Activated naive CD8-positive, alpha-beta T cell (primary cell): ENCODE data around the gene SLC1A2.
A peak's percentile ranks its signal among the peaks of the same experiment; 100 is the strongest.

ENCODE experiments used
- H3K27ac Mint-ChIP-seq: one replicate; pipeline ENCODE4 v1.8.0; 2021; ENCODE audit warnings: mixed read lengths
- H3K27me3 Mint-ChIP-seq: one replicate; pipeline ENCODE4 v1.8.0; 2021; ENCODE audit warnings: mixed read lengths
- H3K36me3 Mint-ChIP-seq: one replicate; pipeline ENCODE4 v1.8.0; 2021; ENCODE audit warnings: mixed read lengths
- H3K4me1 Mint-ChIP-seq: one replicate; pipeline ENCODE4 v1.8.0; 2021; ENCODE audit warnings: low read depth, mixed read lengths
- H3K4me3 Mint-ChIP-seq: one replicate; pipeline ENCODE4 v1.8.0; 2021; ENCODE audit warnings: mild to moderate bottlenecking, mixed read lengths
- H3K9me3 Mint-ChIP-seq: one replicate; pipeline ENCODE4 v1.8.0; 2021; ENCODE audit warnings: low read depth, mixed read lengths

The SLC1A2 gene

GRCh38 chr11:35338921-35339320 lies 80.4 kb downstream of the SLC1A2 start:
- Mint-ChIP-seq H3K27me3 (no peaks in the 10 kb centered on the region), H3K27ac (no peak overlapping the region), H3K36me3 (no peaks in the 10 kb centered on the region), H3K4me3 (no peak overlapping the region), H3K9me3 (no peaks in the 10 kb centered on the region), H3K4me1 (peaks cover 41% of the 10 kb centered on the region)

GRCh38 chr11:35337914-35338305 lies 81.4 kb downstream of the SLC1A2 start:
- no peaks in the 10 kb centered on the region for H3K27me3 Mint-ChIP-seq
- no peaks in the 10 kb centered on the region for H3K36me3 Mint-ChIP-seq
- peaks cover under 1% of the 10 kb centered on the region for H3K9me3 Mint-ChIP-seq
- no peak overlapping the region for H3K27ac Mint-ChIP-seq
- H3K4me3 Mint-ChIP-seq, result no peak overlapping the region
- H3K4me1 Mint-ChIP-seq, result peaks cover 32% of the 10 kb centered on the region

GRCh38 chr11:35337136-35337913 lies 82.0 kb downstream of the SLC1A2 start:
- H3K4me1 Mint-ChIP-seq, result peaks cover 33% of the 10 kb centered on the region

GRCh38 chr11:35336726-35337125 lies 82.6 kb downstream of the SLC1A2 start:
- Mint-ChIP-seq H3K27me3 (no peaks in the 10 kb centered on the region), H3K9me3 (peaks cover 5% of the 10 kb centered on the region), H3K4me3 (no peak overlapping the region), H3K4me1 (peaks cover 34% of the 10 kb centered on the region), H3K27ac (peak overlapping the region; percentile 54), H3K36me3 (peaks cover 4% of the 10 kb centered on the region)

More at GRCh38 chr11:35337136-35337913, 82.0 kb downstream of the SLC1A2 start:
- H3K36me3 Mint-ChIP-seq, result peaks cover 4% of the 10 kb centered on the region
- H3K9me3 Mint-ChIP-seq, result peaks cover 5% of the 10 kb centered on the region
- H3K4me3 Mint-ChIP-seq, result no peak overlapping the region
- H3K27ac Mint-ChIP-seq, result peak overlapping the region; percentile 54
- no peaks in the 10 kb centered on the region for H3K27me3 Mint-ChIP-seq

- Mint-ChIP-seq H3K36me3 (peaks cover 4% of the 10 kb centered on the region), H3K4me1 (peaks cover 47% of the 10 kb centered on the region), H3K4me3 (no peak overlapping the region), H3K27ac (no peak overlapping the region), H3K27me3 (no peaks in the 10 kb centered on the region), H3K9me3 (peaks cover 5% of the 10 kb centered on the region)
Measured at GRCh38 chr11:35335226-35335625, 84.1 kb downstream of the SLC1A2 start.

GRCh38 chr11:35334385-35335090 lies 84.8 kb downstream of the SLC1A2 start:
- H3K9me3 Mint-ChIP-seq, result peaks cover 5% of the 10 kb centered on the region
- no peak overlapping the region for H3K4me3 Mint-ChIP-seq
- peaks cover 54% of the 10 kb centered on the region for H3K4me1 Mint-ChIP-seq
- H3K27me3 Mint-ChIP-seq, result no peaks in the 10 kb centered on the region
- H3K36me3 Mint-ChIP-seq, result peaks cover 4% of the 10 kb centered on the region
- no peak overlapping the region for H3K27ac Mint-ChIP-seq

GRCh38 chr11:35332524-35332923 lies 86.8 kb downstream of the SLC1A2 start:
- Mint-ChIP-seq H3K4me1 (peaks cover 60% of the 10 kb centered on the region), H3K9me3 (peaks cover 5% of the 10 kb centered on the region), H3K36me3 (peaks cover 4% of the 10 kb centered on the region), H3K4me3 (no peak overlapping the region), H3K27me3 (no peaks in the 10 kb centered on the region), H3K27ac (no peak overlapping the region)

- H3K27me3 Mint-ChIP-seq, result no peaks in the 10 kb centered on the region
- H3K36me3 Mint-ChIP-seq, result peaks cover 4% of the 10 kb centered on the region
- H3K4me1 Mint-ChIP-seq, result peaks cover 53% of the 10 kb centered on the region
- peak overlapping the region; percentile 35 for H3K4me3 Mint-ChIP-seq
- peaks cover 5% of the 10 kb centered on the region for H3K9me3 Mint-ChIP-seq
- H3K27ac Mint-ChIP-seq, result peak overlapping the region; percentile 73
Measured at GRCh38 chr11:35330931-35331330, 88.4 kb downstream of the SLC1A2 start.

GRCh38 chr11:35330156-35330889 lies 89.0 kb downstream of the SLC1A2 start:
- peaks cover 6% of the 10 kb centered on the region for H3K9me3 Mint-ChIP-seq
- H3K27ac Mint-ChIP-seq, result peak overlapping the region; percentile 73
- no peak overlapping the region for H3K4me3 Mint-ChIP-seq
- H3K4me1 Mint-ChIP-seq, result peaks cover 52% of the 10 kb centered on the region
- H3K27me3 Mint-ChIP-seq, result no peaks in the 10 kb centered on the region
- peaks cover 5% of the 10 kb centered on the region for H3K36me3 Mint-ChIP-seq

GRCh38 chr11:35327829-35328228 lies 91.5 kb downstream of the SLC1A2 start:
- Mint-ChIP-seq H3K4me3 (no peak overlapping the region), H3K9me3 (peaks cover 7% of the 10 kb centered on the region), H3K27ac (no peak overlapping the region), H3K27me3 (no peaks in the 10 kb centered on the region), H3K4me1 (peaks cover 52% of the 10 kb centered on the region), H3K36me3 (peaks cover 5% of the 10 kb centered on the region)

GRCh38 chr11:35326266-35326879 lies 93.0 kb downstream of the SLC1A2 start:
- Mint-ChIP-seq H3K27me3 (no peaks in the 10 kb centered on the region), H3K36me3 (peaks cover 2% of the 10 kb centered on the region), H3K4me3 (no peak overlapping the region), H3K27ac (no peak overlapping the region), H3K9me3 (peaks cover 3% of the 10 kb centered on the region), H3K4me1 (peaks cover 37% of the 10 kb centered on the region)

- Mint-ChIP-seq H3K27me3 (no peaks in the 10 kb centered on the region), H3K9me3 (peaks cover 3% of the 10 kb centered on the region), H3K4me3 (no peak overlapping the region), H3K4me1 (peaks cover 29% of the 10 kb centered on the region), H3K36me3 (peaks cover 4% of the 10 kb centered on the region), H3K27ac (no peak overlapping the region)
Measured at GRCh38 chr11:35324981-35325380, 94.4 kb downstream of the SLC1A2 start.

GRCh38 chr11:35324183-35324886 lies 95.0 kb downstream of the SLC1A2 start:
- no peak overlapping the region for H3K27ac Mint-ChIP-seq

More at GRCh38 chr11:35324183-35324886, 95.0 kb downstream of the SLC1A2 start:
- H3K4me3 Mint-ChIP-seq, result no peak overlapping the region
- H3K9me3 Mint-ChIP-seq, result peaks cover 3% of the 10 kb centered on the region
- H3K27me3 Mint-ChIP-seq, result no peaks in the 10 kb centered on the region
- peaks cover 4% of the 10 kb centered on the region for H3K36me3 Mint-ChIP-seq
- peaks cover 26% of the 10 kb centered on the region for H3K4me1 Mint-ChIP-seq
